ENCODE results near the gene RRP8.

Gene RRP8

GRCh38 chr11:6578134-6578533 is 25.3 kb downstream of the RRP8 start:
- Histone ChIP-seq H3K36me3 (ENCODE audit: insufficient read depth, low read length) (peaks cover 1% of the 10 kb centered on the region; the same call in 1 of the 2 replicates), H3K27me3 (ENCODE audit: insufficient read depth, low read length) (no peaks in the 10 kb centered on the region), H3K4me3 (ENCODE audit: low read depth, low read length) (no peak overlapping the region), H3K79me2 (ENCODE audit: control insufficient read depth, insufficient read depth, low read length, unreplicated experiment) (no peaks in the 10 kb centered on the region), H3K4me1 (ENCODE audit: control insufficient read depth, insufficient read depth, low read length, unreplicated experiment) (peaks cover 12% of the 10 kb centered on the region), H3K27ac (ENCODE audit: low read depth, low read length) (no peak overlapping the region), H2AFZ (ENCODE audit: low read length, unreplicated experiment) (no peak overlapping the region)

GRCh38 chr11:6576471-6577373 is 26.7 kb downstream of the RRP8 start:
- Histone ChIP-seq H3K79me2 (ENCODE audit: control insufficient read depth, insufficient read depth, low read length, unreplicated experiment) (no peaks in the 10 kb centered on the region), H3K4me1 (ENCODE audit: control insufficient read depth, insufficient read depth, low read length, unreplicated experiment) (peaks cover 20% of the 10 kb centered on the region), H3K36me3 (ENCODE audit: insufficient read depth, low read length) (no peaks in the 10 kb centered on the region; the same call in 1 of the 2 replicates), H2AFZ (ENCODE audit: low read length, unreplicated experiment) (no peak overlapping the region), H3K27ac (ENCODE audit: low read depth, low read length) (no peak overlapping the region), H3K27me3 (ENCODE audit: insufficient read depth, low read length) (no peaks in the 10 kb centered on the region), H3K4me3 (ENCODE audit: low read depth, low read length) (no peak overlapping the region)

- Histone ChIP-seq H3K27me3 (ENCODE audit: insufficient read depth, low read length) (no peaks in the 10 kb centered on the region), H2AFZ (ENCODE audit: low read length, unreplicated experiment) (no peak overlapping the region), H3K27ac (ENCODE audit: low read depth, low read length) (no peak overlapping the region), H3K4me1 (ENCODE audit: control insufficient read depth, insufficient read depth, low read length, unreplicated experiment) (peaks cover 21% of the 10 kb centered on the region), H3K79me2 (ENCODE audit: control insufficient read depth, insufficient read depth, low read length, unreplicated experiment) (no peaks in the 10 kb centered on the region), H3K36me3 (ENCODE audit: insufficient read depth, low read length) (no peaks in the 10 kb centered on the region; the same call in 1 of the 2 replicates), H3K4me3 (ENCODE audit: low read depth, low read length) (no peak overlapping the region)
These were observed 28.4 kb downstream of the RRP8 start for GRCh38 chr11:6574816-6575715.

- no peak overlapping the region for H3K27ac ChIP-seq (ENCODE audit: low read depth, low read length)
- H3K36me3 ChIP-seq (ENCODE audit: insufficient read depth, low read length): no peaks in the 10 kb centered on the region; the same call in 1 of the 2 replicates
- H2AFZ ChIP-seq (ENCODE audit: low read length, unreplicated experiment): no peak overlapping the region
- H3K4me1 ChIP-seq (ENCODE audit: control insufficient read depth, insufficient read depth, low read length, unreplicated experiment): peaks cover 25% of the 10 kb centered on the region
- no peaks in the 10 kb centered on the region for H3K27me3 ChIP-seq (ENCODE audit: insufficient read depth, low read length)
- H3K79me2 ChIP-seq (ENCODE audit: control insufficient read depth, insufficient read depth, low read length, unreplicated experiment): no peaks in the 10 kb centered on the region
- no peak overlapping the region for H3K4me3 ChIP-seq (ENCODE audit: low read depth, low read length)
These were observed 31.2 kb downstream of the RRP8 start for GRCh38 chr11:6572215-6572614.

GRCh38 chr11:6571434-6572008 is 31.9 kb downstream of the RRP8 start:
- no peak overlapping the region for H3K4me3 ChIP-seq (ENCODE audit: low read depth, low read length)
- H3K27me3 ChIP-seq (ENCODE audit: insufficient read depth, low read length): no peaks in the 10 kb centered on the region
- no peaks in the 10 kb centered on the region; the same call in 1 of the 2 replicates for H3K36me3 ChIP-seq (ENCODE audit: insufficient read depth, low read length)
- H3K27ac ChIP-seq (ENCODE audit: low read depth, low read length): no peak overlapping the region
- peaks cover 18% of the 10 kb centered on the region for H3K4me1 ChIP-seq (ENCODE audit: control insufficient read depth, insufficient read depth, low read length, unreplicated experiment)
- H2AFZ ChIP-seq (ENCODE audit: low read length, unreplicated experiment): no peak overlapping the region
- no peaks in the 10 kb centered on the region for H3K79me2 ChIP-seq (ENCODE audit: control insufficient read depth, insufficient read depth, low read length, unreplicated experiment)

GRCh38 chr11:6570691-6571427 is 32.6 kb downstream of the RRP8 start:
- Histone ChIP-seq H3K27ac (ENCODE audit: low read depth, low read length) (no peak overlapping the region), H3K4me3 (ENCODE audit: low read depth, low read length) (no peak overlapping the region), H2AFZ (ENCODE audit: low read length, unreplicated experiment) (no peak overlapping the region), H3K79me2 (ENCODE audit: control insufficient read depth, insufficient read depth, low read length, unreplicated experiment) (no peaks in the 10 kb centered on the region), H3K27me3 (ENCODE audit: insufficient read depth, low read length) (no peaks in the 10 kb centered on the region), H3K36me3 (ENCODE audit: insufficient read depth, low read length) (no peaks in the 10 kb centered on the region; the same call in 1 of the 2 replicates), H3K4me1 (ENCODE audit: control insufficient read depth, insufficient read depth, low read length, unreplicated experiment) (peaks cover 18% of the 10 kb centered on the region)

GRCh38 chr11:6569706-6570105 is 33.7 kb downstream of the RRP8 start:
- Histone ChIP-seq H3K36me3 (ENCODE audit: insufficient read depth, low read length) (no peaks in the 10 kb centered on the region; the same call in 1 of the 2 replicates), H3K4me1 (ENCODE audit: control insufficient read depth, insufficient read depth, low read length, unreplicated experiment) (peaks cover 18% of the 10 kb centered on the region), H3K27me3 (ENCODE audit: insufficient read depth, low read length) (no peaks in the 10 kb centered on the region), H2AFZ (ENCODE audit: low read length, unreplicated experiment) (no peak overlapping the region), H3K27ac (ENCODE audit: low read depth, low read length) (no peak overlapping the region), H3K4me3 (ENCODE audit: low read depth, low read length) (no peak overlapping the region), H3K79me2 (ENCODE audit: control insufficient read depth, insufficient read depth, low read length, unreplicated experiment) (no peaks in the 10 kb centered on the region)

- Histone ChIP-seq H3K36me3 (ENCODE audit: insufficient read depth, low read length) (no peaks in the 10 kb centered on the region; the same call in 1 of the 2 replicates), H3K4me3 (ENCODE audit: low read depth, low read length) (no peak overlapping the region), H3K4me1 (ENCODE audit: control insufficient read depth, insufficient read depth, low read length, unreplicated experiment) (peaks cover 18% of the 10 kb centered on the region), H3K27me3 (ENCODE audit: insufficient read depth, low read length) (no peaks in the 10 kb centered on the region), H2AFZ (ENCODE audit: low read length, unreplicated experiment) (no peak overlapping the region), H3K27ac (ENCODE audit: low read depth, low read length) (no peak overlapping the region), H3K79me2 (ENCODE audit: control insufficient read depth, insufficient read depth, low read length, unreplicated experiment) (no peaks in the 10 kb centered on the region)
These were observed 35.1 kb downstream of the RRP8 start for GRCh38 chr11:6568191-6568918.

GRCh38 chr11:6567371-6567745 is 36.1 kb downstream of the RRP8 start:
- Histone ChIP-seq H3K4me1 (ENCODE audit: control insufficient read depth, insufficient read depth, low read length, unreplicated experiment) (peaks cover 16% of the 10 kb centered on the region), H3K27ac (ENCODE audit: low read depth, low read length) (no peak overlapping the region), H3K79me2 (ENCODE audit: control insufficient read depth, insufficient read depth, low read length, unreplicated experiment) (no peaks in the 10 kb centered on the region), H3K36me3 (ENCODE audit: insufficient read depth, low read length) (no peaks in the 10 kb centered on the region), H2AFZ (ENCODE audit: low read length, unreplicated experiment) (no peak overlapping the region), H3K27me3 (ENCODE audit: insufficient read depth, low read length) (no peaks in the 10 kb centered on the region), H3K4me3 (ENCODE audit: low read depth, low read length) (no peak overlapping the region)

Measured in ACC112 (cell line).